HG03469 (cell line): ENCODE measurements around the gene TBC1D9.
"Not testable (repeated sequence)": the region's sequence is repeated elsewhere in the genome, so short reads cannot be mapped to it uniquely, and the experiment has no call there.

Experiments
- ATAC-seq: cut with Tn5 transposase; IDR thresholded peaks from one replicate; pipeline ENCODE4 v1.9.1; 2021; ENCODE audit warnings: mild to moderate bottlenecking, moderate library complexity, moderate number of reproducible peaks; ENCODE audit not compliant: unreplicated experiment

The TBC1D9 gene

GRCh38 chr4:140756319-140757231 lies at the start of gene TBC1D9:
Gene TBC1D9, minus strand, starts transcription at chr4:140756385. Its CDS starts 340 bp downstream, at chr4:140756045.
- ATAC-seq = no peak

DNA sequence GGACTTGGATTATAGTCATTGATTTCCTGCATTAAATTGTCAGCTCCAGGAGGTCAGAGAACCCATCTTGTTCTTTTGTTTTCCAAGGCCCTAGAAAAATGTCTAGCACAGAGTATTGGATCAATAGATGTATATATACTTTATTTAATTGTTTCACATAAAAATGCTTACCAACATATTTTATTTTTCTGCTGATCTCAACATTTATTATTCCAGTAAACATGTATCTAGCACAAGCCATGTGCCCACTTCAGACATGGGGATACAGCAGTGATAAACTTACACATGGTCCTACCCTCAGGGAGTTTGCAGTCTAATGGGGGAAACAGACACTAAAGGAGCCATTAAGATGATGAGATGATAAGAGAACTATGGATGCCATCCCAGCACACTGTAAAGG lies 49.1 kb upstream of the TBC1D9 start:
- no peak for ATAC-seq

DNA sequence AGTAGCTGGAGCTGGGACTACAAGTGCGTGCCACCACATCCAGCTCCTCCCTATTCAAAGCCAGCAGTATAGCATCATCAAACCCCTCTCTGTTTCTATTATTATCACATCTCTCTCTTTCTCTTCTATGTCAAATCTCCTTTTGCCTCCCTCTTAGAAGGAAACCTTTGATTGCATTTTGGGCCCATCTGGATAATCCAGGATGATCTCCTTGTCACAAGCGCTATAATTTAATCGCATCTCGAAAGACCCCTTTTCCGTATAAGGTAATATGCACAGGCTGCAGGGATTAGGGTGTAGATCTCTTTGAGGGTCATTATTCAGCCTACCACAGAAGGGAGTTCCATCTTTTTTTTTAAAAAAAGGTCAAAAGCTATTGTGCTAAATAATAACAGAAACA lies 46.4 kb upstream of the TBC1D9 start:
- no peak for ATAC-seq

- no peak for ATAC-seq
Measured at GRCh38 chr4:140800666-140801065, 44.5 kb upstream of the TBC1D9 start.

DNA sequence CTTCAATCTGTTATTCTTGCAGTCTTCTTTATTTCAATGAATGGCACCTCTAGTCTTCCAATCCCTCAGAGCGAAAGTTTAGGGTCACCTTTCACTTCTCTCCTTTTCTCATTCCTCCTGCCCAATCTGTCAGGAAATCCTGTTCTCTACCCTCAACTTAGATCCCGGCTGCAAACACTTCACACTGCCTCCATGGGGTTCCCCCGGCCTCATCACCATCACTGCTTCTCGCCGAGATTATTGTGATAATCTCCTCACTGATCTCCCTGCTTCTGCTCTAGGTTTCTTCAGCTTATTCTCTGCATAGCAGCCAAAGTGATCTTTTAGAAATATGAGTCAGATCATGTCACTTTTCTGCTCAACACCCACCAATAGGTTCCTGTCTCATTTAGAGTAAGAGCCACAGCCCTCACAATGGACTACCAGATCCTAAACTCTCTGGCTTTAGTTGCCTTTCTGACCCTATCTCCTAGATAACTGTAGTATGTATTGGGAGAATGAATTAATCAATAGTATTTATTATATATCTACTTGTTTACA lies 43.6 kb upstream of the TBC1D9 start:
- no peak for ATAC-seq

- ATAC-seq = no peak
Measured at GRCh38 chr4:140793291-140793690, 37.1 kb upstream of the TBC1D9 start.

GRCh38 chr4:140790765-140791164 lies 34.6 kb upstream of the TBC1D9 start:
- ATAC-seq = peak; percentile 84

DNA sequence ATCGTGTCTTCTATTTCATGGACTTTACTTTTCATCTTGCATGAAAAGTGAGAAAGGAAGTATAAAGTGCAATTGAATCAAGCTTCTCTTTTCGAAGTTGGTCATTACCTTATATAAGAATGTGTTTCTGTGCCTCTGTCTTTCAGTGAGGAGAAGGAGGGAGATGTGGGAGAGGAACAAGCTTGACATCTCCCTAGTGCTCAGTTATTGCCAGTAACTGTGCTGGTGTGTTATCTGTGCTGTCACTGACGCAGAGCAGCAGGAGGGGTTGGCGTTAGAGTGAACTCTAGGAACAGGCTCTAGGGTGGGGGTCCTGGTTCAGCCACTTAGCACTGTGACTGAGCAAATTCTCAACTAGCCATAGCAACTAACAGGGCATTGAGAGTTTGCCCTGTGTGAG lies 34.0 kb upstream of the TBC1D9 start:
- ATAC-seq = no peak

- peak; percentile 30 for ATAC-seq
Measured at GRCh38 chr4:140789759-140790158, 33.6 kb upstream of the TBC1D9 start.

DNA sequence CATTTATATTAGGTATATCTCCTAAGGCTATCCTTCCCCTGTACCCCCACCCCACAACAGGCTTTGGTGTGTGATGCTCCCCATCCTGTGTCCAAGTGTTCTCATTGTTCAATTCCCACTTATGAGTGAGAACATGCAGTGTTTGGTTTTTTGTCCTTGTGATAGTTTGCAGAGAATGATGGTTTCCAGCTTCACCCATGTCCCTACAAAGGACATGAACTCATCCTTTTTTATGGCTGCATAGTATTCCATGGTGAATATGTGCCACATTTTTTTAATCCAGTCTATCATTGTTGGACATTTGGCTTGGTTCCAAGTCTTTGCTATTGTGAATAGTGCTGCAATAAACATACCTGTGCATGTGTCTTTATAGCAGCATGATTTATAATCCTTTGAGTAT lies 26.6 kb upstream of the TBC1D9 start:
- not testable (repeated sequence) for ATAC-seq

GRCh38 chr4:140781596-140781995 lies 25.4 kb upstream of the TBC1D9 start:
- ATAC-seq = no peak

GRCh38 chr4:140777894-140778293 lies 21.7 kb upstream of the TBC1D9 start:
- ATAC-seq = peak; percentile 65

DNA sequence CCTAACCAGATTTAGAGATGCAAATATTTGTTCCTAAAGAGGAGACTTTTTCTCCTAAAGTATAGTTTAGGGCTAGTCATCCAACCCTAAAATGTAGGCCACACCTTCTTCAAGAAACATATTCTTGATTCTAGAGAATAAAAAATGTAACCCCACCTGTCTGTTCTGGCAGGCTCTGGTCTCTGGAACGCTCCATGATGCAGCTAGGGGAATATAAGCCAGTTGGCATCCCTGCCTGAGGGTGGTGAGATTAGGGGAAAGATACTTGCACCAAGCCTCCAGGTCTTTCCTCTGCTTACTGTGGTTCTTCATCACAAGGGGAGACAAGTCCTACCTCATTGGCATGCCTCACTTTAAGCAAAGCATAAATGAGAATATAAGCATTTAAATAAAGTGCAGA lies 21.2 kb upstream of the TBC1D9 start:
- no peak for ATAC-seq

DNA sequence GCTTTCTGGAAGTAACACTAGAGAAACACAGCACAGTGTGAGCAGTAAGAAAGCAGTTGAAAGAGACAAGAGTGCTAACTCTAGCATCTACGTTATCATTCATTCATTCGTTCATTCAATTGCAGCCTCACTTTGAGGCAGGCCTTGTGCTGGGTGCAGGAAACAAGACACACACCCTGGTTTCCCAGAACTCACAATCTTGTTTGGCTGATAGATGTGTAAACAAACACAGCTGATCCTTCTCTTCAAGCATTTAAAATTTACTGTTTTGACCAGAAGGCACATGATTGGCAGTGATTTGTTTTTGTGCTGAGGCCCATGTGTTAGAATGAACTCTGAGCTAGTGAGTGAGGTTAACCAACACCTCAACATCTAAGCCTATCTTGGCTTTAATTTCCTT lies 20.4 kb upstream of the TBC1D9 start:
- ATAC-seq = no peak

DNA sequence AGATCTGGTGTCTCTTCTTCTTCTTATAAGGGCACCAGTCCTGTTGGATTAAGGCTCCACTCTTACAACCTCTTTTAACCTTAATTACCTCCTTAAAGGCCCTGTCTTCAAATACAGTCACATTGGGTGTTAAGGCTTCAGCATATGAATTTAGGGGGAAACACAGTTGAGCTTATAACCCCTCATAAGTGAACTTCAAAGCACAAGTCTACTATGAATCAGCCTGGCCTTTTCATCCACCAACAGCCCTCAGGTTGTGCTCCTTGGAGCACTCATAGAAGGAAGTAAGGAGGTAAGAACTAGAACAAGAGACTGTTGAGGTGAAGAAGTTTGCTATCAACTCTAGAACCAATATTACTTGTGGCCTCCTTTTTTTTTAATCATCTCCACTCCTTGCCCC lies 18.8 kb upstream of the TBC1D9 start:
- no peak for ATAC-seq

- ATAC-seq = no peak
Measured at GRCh38 chr4:140774510-140774909, 18.3 kb upstream of the TBC1D9 start.

- no peak for ATAC-seq
Measured at GRCh38 chr4:140769209-140769608, 13.0 kb upstream of the TBC1D9 start.

- no peak for ATAC-seq
Measured at GRCh38 chr4:140764785-140765392, 8.7 kb upstream of the TBC1D9 start.

GRCh38 chr4:140762202-140762601 lies 6.0 kb upstream of the TBC1D9 start:
- ATAC-seq = no peak

DNA sequence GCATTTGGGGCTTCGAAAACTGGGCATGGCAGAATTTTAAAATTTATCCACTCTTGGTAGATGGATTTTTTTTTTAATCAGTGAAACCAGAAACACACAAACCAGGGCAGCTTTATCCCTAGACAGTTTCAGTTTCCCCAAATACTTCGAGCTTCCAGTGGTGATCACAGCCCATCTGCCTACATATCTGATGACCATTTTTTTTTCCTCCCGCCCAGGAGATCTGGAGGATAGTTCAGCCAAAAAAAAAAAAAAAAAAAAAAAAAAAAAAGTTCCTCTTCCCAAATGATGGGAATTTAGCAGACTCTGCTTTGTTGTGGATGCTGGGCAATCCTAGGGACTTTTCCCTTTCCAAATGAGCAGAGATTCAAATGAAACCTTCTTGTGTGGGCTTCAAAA lies 1.0 kb upstream of the TBC1D9 start:
- no peak for ATAC-seq

- no peak for ATAC-seq
Measured at GRCh38 chr4:140755774-140756318, 339 bp downstream of the TBC1D9 start.
